Loucy (cell line): ENCODE measurements around the gene CPLANE1.

Experiments
- H2AFZ ChIP-seq: fragments of 200-600 bp; sonication (generic); 2 replicates; pipeline ENCODE4 v1.6.0; 2016; ENCODE audit warnings: antibody characterized with exemption, mild to moderate bottlenecking, low read length, moderate library complexity
- H3F3A ChIP-seq: fragments of 200-600 bp; 2 replicates; pipeline ENCODE4 v1.6.0; 2016; ENCODE audit warnings: antibody characterized with exemption, low read depth, mild to moderate bottlenecking
- H3K27me3 ChIP-seq: fragments of 200-600 bp; sonication (generic); 2 replicates; pipeline ENCODE4 v1.6.1; 2014; ENCODE audit warnings: low read length, mild to moderate bottlenecking; ENCODE audit not compliant: insufficient read depth, poor library complexity, severe bottlenecking
- H3K36me3 ChIP-seq: fragments of 200-600 bp; sonication (generic); 2 replicates; pipeline ENCODE4 v1.6.1; 2016; ENCODE audit warnings: low read length; ENCODE audit not compliant: insufficient read depth
- H3K4me1 ChIP-seq: fragments of 200-600 bp; sonication (generic); 2 replicates; pipeline ENCODE4 v1.5.1; 2014; ENCODE audit warnings: low read length, mild to moderate bottlenecking; ENCODE audit not compliant: insufficient read depth, poor library complexity, severe bottlenecking
- H3K4me2 ChIP-seq: fragments of 200-600 bp; sonication (generic); 2 replicates; pipeline ENCODE4 v1.6.0; 2014; ENCODE audit warnings: antibody characterized with exemption, low read length, low read depth, mild to moderate bottlenecking; ENCODE audit not compliant: poor library complexity, severe bottlenecking
- H3K4me3 ChIP-seq: fragments of 200-600 bp; sonication (generic); 2 replicates; pipeline ENCODE4 v1.5.1; 2014; ENCODE audit warnings: low read length, mild to moderate bottlenecking, mixed read lengths; ENCODE audit not compliant: poor library complexity, severe bottlenecking
- H3K79me2 ChIP-seq: fragments of 200-600 bp; sonication (generic); 2 replicates; pipeline ENCODE4 v1.6.1; 2014; ENCODE audit warnings: low read length; ENCODE audit not compliant: insufficient read depth
- H3K9ac ChIP-seq: fragments of 200-600 bp; sonication (generic); 2 replicates; pipeline ENCODE4 v1.6.0; 2014; ENCODE audit warnings: mild to moderate bottlenecking, low read depth, low read length, moderate library complexity; ENCODE audit not compliant: poor library complexity, severe bottlenecking
- H3K9me2 ChIP-seq: fragments of 200-600 bp; sonication (generic); replicated peaks from 2 replicates; pipeline ENCODE4 v1.6.1; 2016; ENCODE audit warnings: low read depth, low read length, mixed read lengths
- H3K9me3 ChIP-seq: fragments of 200-600 bp; sonication (generic); 2 replicates; pipeline ENCODE4 v1.6.1; 2014; ENCODE audit warnings: mild to moderate bottlenecking, antibody characterized with exemption, low read length, low read depth; ENCODE audit not compliant: insufficient read depth
- H4K20me1 ChIP-seq: fragments of 200-600 bp; sonication (generic); 2 replicates; pipeline ENCODE4 v1.6.0; 2014; ENCODE audit warnings: antibody characterized with exemption, low read length, mild to moderate bottlenecking; ENCODE audit not compliant: insufficient read depth, poor library complexity, severe bottlenecking
- CTCF ChIP-seq: fragments of 200-600 bp; sonication (generic); conservative IDR thresholded peaks from 2 replicates; pipeline ENCODE4 v1.5.1; 2014; ENCODE audit warnings: mild to moderate bottlenecking, antibody characterized with exemption, low read length
- EZH2phosphoT487 ChIP-seq: fragments of 200-600 bp; IDR thresholded peaks from 2 replicates; pipeline ENCODE4 v1.6.1; 2018; ENCODE audit warnings: antibody characterized with exemption, mild to moderate bottlenecking, moderate library complexity, borderline replicate concordance

The CPLANE1 gene

GRCh38 chr5:37248421-37248969, 681 bp downstream of the CPLANE1 start:
- Histone ChIP-seq H3K9me3 (no peaks in the 10 kb centered on the region), H3K9me2 (no peaks in the 10 kb centered on the region), H3K4me2 (peak overlapping the region; percentile 88), H3K27me3 (no peaks in the 10 kb centered on the region), H2AFZ (peak overlapping the region; percentile 94), H3K79me2 (no peaks in the 10 kb centered on the region), H4K20me1 (peaks cover 3% of the 10 kb centered on the region), H3K4me1 (peaks cover 21% of the 10 kb centered on the region), H3F3A (no peaks in the 10 kb centered on the region), H3K36me3 (no peaks in the 10 kb centered on the region), H3K9ac (peak overlapping the region; percentile 80), H3K4me3 (peak overlapping the region; percentile 83)
- TF ChIP-seq EZH2phosphoT487: no peak
- no peak for TF ChIP-seq CTCF

DNA sequence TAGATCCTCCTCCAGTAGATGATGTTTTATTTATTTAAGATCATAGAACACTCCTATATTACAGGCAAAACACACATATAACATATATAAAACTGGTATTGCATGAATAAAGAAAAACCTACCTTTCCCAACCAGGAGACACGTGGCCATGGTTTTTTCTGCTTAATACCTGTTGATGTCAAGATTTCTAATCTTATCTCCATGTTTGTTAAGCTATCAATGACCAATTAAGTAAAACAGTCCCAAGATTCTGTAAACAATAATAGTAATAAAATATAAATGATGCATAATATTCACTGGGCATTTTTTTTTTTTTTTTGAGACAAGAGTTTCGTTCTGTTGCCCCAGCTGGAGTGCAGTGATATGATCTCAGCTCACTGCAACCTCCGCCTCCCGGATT, 1.7 kb downstream of the CPLANE1 start:
- Histone ChIP-seq H3F3A (no peaks in the 10 kb centered on the region), H3K79me2 (no peaks in the 10 kb centered on the region), H2AFZ (no peak overlapping the region), H3K27me3 (no peaks in the 10 kb centered on the region), H3K4me1 (peaks cover 21% of the 10 kb centered on the region), H3K4me3 (peak overlapping the region; percentile 39), H4K20me1 (peaks cover 3% of the 10 kb centered on the region), H3K4me2 (peak overlapping the region; percentile 88), H3K9ac (no peak overlapping the region), H3K9me2 (no peaks in the 10 kb centered on the region), H3K9me3 (no peaks in the 10 kb centered on the region), H3K36me3 (no peaks in the 10 kb centered on the region)
- TF ChIP-seq EZH2phosphoT487 (no peak), CTCF (no peak)

DNA sequence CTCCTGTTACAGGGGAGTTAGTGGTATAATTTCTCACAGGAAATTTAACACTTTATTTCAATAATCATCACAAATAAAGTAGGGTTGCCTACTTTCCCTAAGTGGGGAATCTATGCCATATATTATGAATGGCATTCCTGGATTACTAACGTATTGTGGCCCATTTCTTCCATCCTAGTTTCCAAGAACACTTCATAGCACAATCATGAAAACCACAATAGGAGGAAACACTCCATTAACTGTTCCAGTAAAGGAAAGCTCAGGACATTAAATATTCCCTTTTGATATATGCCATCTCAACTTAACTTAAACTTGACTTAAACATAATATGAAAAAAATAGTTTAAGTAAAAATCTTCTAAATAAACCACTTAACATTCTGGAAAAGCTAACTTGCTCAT, 2.1 kb downstream of the CPLANE1 start:
- Histone ChIP-seq H3K79me2 (no peaks in the 10 kb centered on the region), H2AFZ (no peak overlapping the region), H3K27me3 (no peaks in the 10 kb centered on the region), H3K4me2 (peak overlapping the region; percentile 88), H3K9me2 (no peaks in the 10 kb centered on the region), H3K4me1 (peaks cover 21% of the 10 kb centered on the region), H4K20me1 (peaks cover 3% of the 10 kb centered on the region), H3K9ac (no peak overlapping the region), H3K4me3 (peak overlapping the region; percentile 39), H3K36me3 (no peaks in the 10 kb centered on the region), H3F3A (no peaks in the 10 kb centered on the region), H3K9me3 (no peaks in the 10 kb centered on the region)
- no peak for TF ChIP-seq CTCF
- TF ChIP-seq EZH2phosphoT487: no peak
